H1 (cell line): Measurements from ENCODE around the gene DPP4. TPM values are rescaled to one million over a fixed set of nuclear protein-coding genes. Genes with fewer than 3 reads are reported as not detected.

Experiments
- CTCF ChIA-PET: fragments of 300-600 bp; sonication (Branson Sonifier 250); formaldehyde crosslinking; loops from one replicate; lab custom pipeline; 2021; ENCODE audit not compliant: partially characterized antibody; lab: Charles Lee
- POLR2A ChIA-PET: fragments of 300-600 bp; sonication (Branson Sonifier 250); formaldehyde crosslinking; loops from one replicate; lab custom pipeline; 2021; ENCODE audit warnings: inconsistent platforms; ENCODE audit not compliant: partially characterized antibody; lab: Charles Lee
- DNase-seq, 2 experiments: peaks; one replicate each; pipeline versions ENCODE4 v3.0.0 to v3.0.0-alpha.2; 2010 to 2022; ENCODE audit warnings: low spot score in 2 of 2, low read depth in 1 of 2, mixed read lengths in 1 of 2
- FAIRE-seq: peaks from 2 replicates; lab custom pipeline; 2011; peaks lifted over from hg19 to GRCh38; lab: Jason Lieb, UNC
- H2AFZ ChIP-seq: 2 replicates; pipeline ENCODE4 v1.8.1; 2012; ENCODE audit warnings: low read length, inconsistent platforms
- H2AK5ac ChIP-seq: 2 replicates; pipeline ENCODE4 v1.6.1; 2013; ENCODE audit warnings: low read depth, low read length
- H2BK120ac ChIP-seq: replicated peaks from 2 replicates; pipeline ENCODE3; 2013; ENCODE audit warnings: low read depth, low read length, inconsistent platforms
- H2BK12ac ChIP-seq: 2 replicates; pipeline ENCODE4 v1.6.1; 2013; ENCODE audit warnings: low read depth, low read length
- H2BK15ac ChIP-seq: 2 replicates; pipeline ENCODE4 v1.6.1; 2013; ENCODE audit warnings: low read length
- H2BK20ac ChIP-seq: 2 replicates; pipeline ENCODE4 v1.6.1; 2013; ENCODE audit warnings: low read length
- H2BK5ac ChIP-seq: 2 replicates; pipeline ENCODE4 v1.6.1; 2013; ENCODE audit warnings: low read depth, low read length
- H3K14ac ChIP-seq: 2 replicates; pipeline ENCODE4 v1.6.1; 2013; ENCODE audit warnings: inconsistent platforms; ENCODE audit not compliant: insufficient read length
- H3K18ac ChIP-seq: 2 replicates; pipeline ENCODE4 v1.6.1; 2013; ENCODE audit warnings: low read length; ENCODE audit errors: extremely low read depth
- H3K23ac ChIP-seq: 2 replicates; pipeline ENCODE4 v1.6.1; 2013; ENCODE audit warnings: inconsistent platforms; ENCODE audit not compliant: insufficient read length
- H3K23me2 ChIP-seq: 2 replicates; pipeline ENCODE4 v1.6.1; 2013; ENCODE audit warnings: low read depth, low read length
- H3K27ac ChIP-seq: 2 replicates; pipeline ENCODE4 v1.6.1; 2011; ENCODE audit warnings: low read depth, low read length, inconsistent platforms
- H3K27me3 ChIP-seq, 4 experiments: replicated peaks in 1 of 4; 1 replicate in 1 of 4; 2 replicates in 3 of 4; pipeline versions ENCODE4 v1.6.1 to v1.8.1; 2011 to 2013; ENCODE audit warnings: low read length in 3 of 4, mild to moderate bottlenecking in 3 of 4, inconsistent platforms in 2 of 4, mixed read lengths in 2 of 4, moderate library complexity in 1 of 4; ENCODE audit not compliant: control insufficient read depth in 3 of 4, insufficient read depth in 3 of 4; ENCODE audit errors: extremely low read depth in 1 of 4
- H3K36me3 ChIP-seq, 4 experiments: 2 replicates each; pipeline versions ENCODE4 v1.6.1 to v1.8.1; 2011 to 2013; ENCODE audit warnings: mild to moderate bottlenecking in 4 of 4, low read length in 3 of 4, moderate library complexity in 2 of 4, control low read depth in 1 of 4, inconsistent platforms in 1 of 4; ENCODE audit not compliant: insufficient read depth in 4 of 4, control insufficient read depth in 2 of 4
- H3K4ac ChIP-seq: replicated peaks from 2 replicates; pipeline ENCODE3; 2013; ENCODE audit warnings: low read length, low read depth, mixed read lengths, inconsistent platforms; ENCODE audit not compliant: insufficient read length
- H3K4me1 ChIP-seq, 4 experiments: replicated peaks in 1 of 4; 1 replicate in 1 of 4; 2 replicates in 3 of 4; pipeline versions ENCODE4 v1.6.1 to v1.8.1; 2011 to 2013; ENCODE audit warnings: low read length in 3 of 4, inconsistent platforms in 2 of 4, mixed read lengths in 1 of 4; ENCODE audit not compliant: insufficient read depth in 4 of 4, control insufficient read depth in 3 of 4
- H3K4me2 ChIP-seq, 2 experiments: 2 replicates each; pipeline versions ENCODE4 v1.6.1 to v1.8.1; 2011 to 2013; ENCODE audit warnings: low read depth in 2 of 2, low read length in 2 of 2, control low read depth in 1 of 2, inconsistent platforms in 1 of 2, mild to moderate bottlenecking in 1 of 2; ENCODE audit not compliant: insufficient read depth in 1 of 2
- H3K4me3 ChIP-seq, 4 experiments: fragments of 200-600, 300-600 bp in 1 of 4; sonication (generic), shearing (Covaris generic), sonication (Bioruptor Twin) in 1 of 4; 2 replicates each; pipeline versions ENCODE4 v1.5.1 to v1.8.1; 2011 to 2016; ENCODE audit warnings: low read length in 4 of 4, low read depth in 3 of 4, control low read depth in 2 of 4, inconsistent platforms in 2 of 4, mild to moderate bottlenecking in 2 of 4, mixed read lengths in 1 of 4, moderate library complexity in 1 of 4; ENCODE audit not compliant: insufficient read depth in 2 of 4; ENCODE audit errors: extremely low read depth in 1 of 4
- H3K56ac ChIP-seq: replicated peaks from 2 replicates; pipeline ENCODE3; 2013; ENCODE audit warnings: low read depth, mild to moderate bottlenecking, mixed read lengths, low read length, inconsistent platforms; ENCODE audit not compliant: insufficient read length
- H3K79me1 ChIP-seq: 2 replicates; pipeline ENCODE4 v1.6.1; 2013; ENCODE audit warnings: low read depth, low read length, control low read depth
- H3K79me2 ChIP-seq, 2 experiments: 2 replicates each; pipeline versions ENCODE4 v1.6.1 to v1.8.1; 2012 to 2013; ENCODE audit warnings: low read length in 2 of 2, mild to moderate bottlenecking in 2 of 2, inconsistent platforms in 1 of 2; ENCODE audit not compliant: insufficient read depth in 2 of 2, control insufficient read depth in 1 of 2
- H3K9ac ChIP-seq, 4 experiments: replicated peaks in 1 of 4; 1 replicate in 1 of 4; 2 replicates in 3 of 4; pipeline versions ENCODE4 v1.6.1 to v1.8.1; 2011 to 2013; ENCODE audit warnings: low read depth in 3 of 4, low read length in 3 of 4, control low read depth in 2 of 4, mild to moderate bottlenecking in 2 of 4, moderate library complexity in 2 of 4, inconsistent platforms in 1 of 4; ENCODE audit errors: extremely low read depth in 1 of 4
- H3K9me3 ChIP-seq, 2 experiments: 2 replicates each; pipeline versions ENCODE4 v1.6.1 to v1.8.1; 2012 to 2013; ENCODE audit warnings: mild to moderate bottlenecking in 2 of 2, moderate library complexity in 2 of 2, control low read depth in 1 of 2, inconsistent platforms in 1 of 2, low read depth in 1 of 2, low read length in 1 of 2, mixed read lengths in 1 of 2; ENCODE audit not compliant: insufficient read depth in 2 of 2
- H4K20me1 ChIP-seq, 2 experiments: replicated peaks in 1 of 2; 2 replicates each; pipeline versions ENCODE3 to v1.8.1; 2011 to 2013; ENCODE audit warnings: inconsistent platforms in 2 of 2, low read length in 2 of 2, mild to moderate bottlenecking in 1 of 2; ENCODE audit not compliant: insufficient read depth in 2 of 2, control insufficient read depth in 1 of 2
- H4K5ac ChIP-seq: 2 replicates; pipeline ENCODE4 v1.6.1; 2013; ENCODE audit warnings: low read length, low read depth, mixed read lengths, inconsistent platforms; ENCODE audit not compliant: insufficient read length
- H4K8ac ChIP-seq: 2 replicates; pipeline ENCODE4 v1.8.0; 2013; ENCODE audit warnings: mild to moderate bottlenecking, moderate library complexity, low read length, inconsistent platforms; ENCODE audit not compliant: insufficient read depth; ENCODE audit errors: extremely low read depth
- H4K91ac ChIP-seq: replicated peaks from 2 replicates; pipeline ENCODE3; 2013; ENCODE audit warnings: low read length, mixed read lengths, inconsistent platforms; ENCODE audit not compliant: insufficient read length
- BCL11A ChIP-seq, 2 experiments: IDR thresholded peaks; one replicate each; pipeline ENCODE4 v1.6.1; 2011; ENCODE audit warnings: low read depth in 2 of 2, low read length in 2 of 2, mild to moderate bottlenecking in 2 of 2
- GTF2F1 ChIP-seq: IDR thresholded peaks from 2 replicates; pipeline ENCODE4 v1.6.1; 2012; ENCODE audit warnings: low read depth, low read length, improper control_type of control experiment, borderline replicate concordance
- HDAC6 ChIP-seq: IDR thresholded peaks from one replicate; pipeline ENCODE4 v1.7.1; 2012; ENCODE audit warnings: low read depth, mild to moderate bottlenecking, inconsistent platforms, low read length, moderate library complexity
- JUND ChIP-seq: IDR thresholded peaks from 2 replicates; pipeline ENCODE4 v1.6.1; 2011; ENCODE audit warnings: mild to moderate bottlenecking, improper control_type of control experiment, low read length
- KDM4A ChIP-seq: IDR thresholded peaks from one replicate; pipeline ENCODE4 v1.7.1; 2012; ENCODE audit warnings: low read depth, mild to moderate bottlenecking, moderate library complexity, low read length, inconsistent platforms; ENCODE audit not compliant: severe bottlenecking
- PHF8 ChIP-seq: fragments of 200-600 bp; sonication (generic); conservative IDR thresholded peaks from 2 replicates; pipeline ENCODE4 v1.7.1; 2012; ENCODE audit warnings: low read depth, mild to moderate bottlenecking, inconsistent platforms, low read length, moderate library complexity
- RXRA ChIP-seq: IDR thresholded peaks from 2 replicates; pipeline ENCODE4 v1.6.1; 2011; ENCODE audit warnings: low read depth, mild to moderate bottlenecking, low read length, moderate library complexity; ENCODE audit not compliant: insufficient read depth
- SIRT6 ChIP-seq: IDR thresholded peaks from one replicate; pipeline ENCODE4 v1.7.1; 2012; ENCODE audit warnings: low read length, inconsistent platforms
- SUZ12 ChIP-seq: fragments of 200-600 bp; sonication (generic); IDR thresholded peaks from 2 replicates; pipeline ENCODE4 v1.6.1; 2012; ENCODE audit warnings: mild to moderate bottlenecking, inconsistent platforms, low read length, moderate library complexity, mixed read lengths
- USF2 ChIP-seq: IDR thresholded peaks from 2 replicates; pipeline ENCODE4 v1.6.1; 2011; ENCODE audit warnings: low read length, improper control_type of control experiment
- YY1 ChIP-seq: IDR thresholded peaks from 2 replicates; pipeline ENCODE4 v1.6.1; 2011; ENCODE audit warnings: low read depth, mild to moderate bottlenecking, low read length
- WGBS, 2 experiments: shearing (Covaris generic) in 1 of 2; methylation state at CpG; one replicate each; pipeline versions ENCODE4 v1.1.6 to v1.1.7; 2013 to 2015; ENCODE audit warnings: low lambda C conversion rate in 2 of 2, mixed read lengths in 2 of 2, inconsistent platforms in 1 of 2, low coverage in 1 of 2, missing lambda C conversion rate in 1 of 2; ENCODE audit not compliant: insufficient replicate concordance in 2 of 2, insufficient coverage in 1 of 2, insufficient read length in 1 of 2; ENCODE audit errors: extremely low coverage in 1 of 2, missing lambda C conversion rate in 1 of 2; 5-methylcytosine and 5-hydroxymethylcytosine counted together
- polyA plus RNA-seq, 7 experiments: library from polyadenylated mRNA; depleted of rRNA in 3 of 7; stranded (reverse) in 5 of 7; unstranded in 2 of 7; fragments of >200 nt in 5 of 7; fragments of 200-250 nt in 2 of 7; gene quantifications; 1 replicate in 5 of 7; 2 replicates in 1 of 7; 4 replicates in 1 of 7; pipeline versions ENCODE4 v1.2.1 to v1.2.3, GENCODE V29; 2011 to 2013; ENCODE audit warnings: missing spikeins in 2 of 7, mixed read lengths in 2 of 7
- total RNA-seq: library from RNA; stranded (reverse); fragmentation: NEBNext Ultra II Directional; extraction: Animal tissue kit (Norgen Biotek cat#: 25700); gene quantifications from 2 replicates; pipeline ENCODE4 v1.2.1, GENCODE V29; 2021

DPP4 gene
- total and polyA plus RNA-seq, 2 of the 8 experiments (the other 6 are each of a cell fraction or from before 2014, with no cell fraction given) = 1.3 to 3.1 TPM

GRCh38 chr2:162011706-162012564 is 62.1 kb downstream of the DPP4 start:
- Histone ChIP-seq H3K36me3 (no peaks in the 10 kb centered on the region), H3K23me2 (no peaks in the 10 kb centered on the region), H3K4me1 (peaks cover 0 to 3% (median 0%) of the 10 kb centered on the region in 4 experiments; a peak in 1 of 7 replicates), H3K27me3 (no peaks in the 10 kb centered on the region), H2AK5ac (no peak overlapping the region), H3K4me2 (no peak overlapping the region), H2BK20ac (no peak overlapping the region), H2BK12ac (no peak overlapping the region), H4K91ac (no peak overlapping the region), H3K4me3 (no peak overlapping the region), H3K4ac (no peak overlapping the region), H4K20me1 (no peaks in the 10 kb centered on the region), H2BK15ac (no peak overlapping the region), H2BK5ac (no peak overlapping the region), H3K14ac (no peak overlapping the region), H2BK120ac (no peak overlapping the region), H3K9ac (no peak overlapping the region), H3K79me1 (no peaks in the 10 kb centered on the region), H3K27ac (no peak overlapping the region), H4K8ac (no peak overlapping the region), H2AFZ (no peak overlapping the region), H3K9me3 (no peaks in the 10 kb centered on the region), H3K18ac (no peak overlapping the region), H4K5ac (no peak overlapping the region), H3K23ac (no peak overlapping the region), H3K56ac (no peak overlapping the region), H3K79me2 (no peaks in the 10 kb centered on the region)
- CTCF ChIA-PET = interaction anchor here (0.8 to 2.2 kb wide), 9 partner anchors 9 to 442 kb away, joined by 3 to 11 read pairs (median 4); no protein-coding TSS in a partner anchor
- no peak for DNase-seq
- WGBS, 2 experiments = 92% methylated on average over 2 of the region's 2 CpGs; no CpG with 5 or more reads in 1 of the 2 experiments
- no peak for FAIRE-seq
- POLR2A ChIA-PET = interaction anchor here (1.1 kb wide), 1 partner anchor 13 kb away, joined by 3 read pairs; no protein-coding TSS in a partner anchor
- TF ChIP-seq PHF8 = no peak
- no peak for TF ChIP-seq BCL11A (IDR thresholded peaks at IDR 0.05; ENCODE audit: low read depth in 2 of 2, low read length in 2 of 2)
- TF ChIP-seq KDM4A = no peak
- TF ChIP-seq HDAC6 = no peak
- TF ChIP-seq JUND = no peak
- no peak for TF ChIP-seq USF2
- TF ChIP-seq SUZ12 = no peak
- no peak for TF ChIP-seq RXRA
- TF ChIP-seq YY1 = no peak
- no peak for TF ChIP-seq GTF2F1
- no peak for TF ChIP-seq SIRT6
